ENCODE data around the gene GRAMD2B.
A peak's percentile ranks its signal among the peaks of the same experiment; 100 is the strongest.
"Not testable (repeated sequence)": the region's sequence is repeated elsewhere in the genome, so short reads cannot be mapped to it uniquely, and the experiment has no call there.

The GRAMD2B gene

GRCh38 chr5:126422994-126423788 is at the start of gene GRAMD2B:
Gene GRAMD2B, plus strand, starts transcription at chr5:126423409. Its CDS starts 198 bp downstream, at chr5:126423607.
- peak; percentile 89 for DNase-seq

GRCh38 chr5:126374109-126374416 is 49.1 kb upstream of the GRAMD2B start:
- DNase-seq: no peak

GRCh38 chr5:126376443-126376842 is 46.8 kb upstream of the GRAMD2B start:
- peak; percentile 41 for DNase-seq

- DNase-seq: no peak
Observed at GRCh38 chr5:126377424-126377823, 45.8 kb upstream of the GRAMD2B start.

GRCh38 chr5:126380316-126380715 is 42.9 kb upstream of the GRAMD2B start:
- not testable (repeated sequence) for DNase-seq

- DNase-seq: no peak
Observed at GRCh38 chr5:126383246-126383645, 40.0 kb upstream of the GRAMD2B start.

- DNase-seq: no peak
Observed at GRCh38 chr5:126383776-126384175, 39.4 kb upstream of the GRAMD2B start.

GRCh38 chr5:126384985-126385384 is 38.2 kb upstream of the GRAMD2B start:
- DNase-seq: no peak

- DNase-seq: no peak
Observed at GRCh38 chr5:126385524-126386502, 37.4 kb upstream of the GRAMD2B start.

- DNase-seq: no peak
Observed at GRCh38 chr5:126389179-126389578, 34.0 kb upstream of the GRAMD2B start.

- no peak for DNase-seq
Observed at GRCh38 chr5:126390051-126390450, 33.2 kb upstream of the GRAMD2B start.

- no peak for DNase-seq
Observed at GRCh38 chr5:126391386-126391785, 31.8 kb upstream of the GRAMD2B start.

GRCh38 chr5:126394211-126394788 is 28.9 kb upstream of the GRAMD2B start:
- no peak for DNase-seq

- DNase-seq: no peak
Observed at GRCh38 chr5:126395198-126395597, 28.0 kb upstream of the GRAMD2B start.

- DNase-seq: no peak
Observed at GRCh38 chr5:126395605-126396004, 27.6 kb upstream of the GRAMD2B start.

- not testable (repeated sequence) for DNase-seq
Observed at GRCh38 chr5:126396721-126397120, 26.5 kb upstream of the GRAMD2B start.

- DNase-seq: no peak
Observed at GRCh38 chr5:126398791-126399190, 24.4 kb upstream of the GRAMD2B start.

GRCh38 chr5:126400621-126401251 is 22.5 kb upstream of the GRAMD2B start:
- DNase-seq: no peak

GRCh38 chr5:126402621-126403555 is 20.3 kb upstream of the GRAMD2B start:
- DNase-seq: no peak

GRCh38 chr5:126403876-126404275 is 19.3 kb upstream of the GRAMD2B start:
- DNase-seq: no peak

- DNase-seq: no peak
Observed at GRCh38 chr5:126410623-126411022, 12.6 kb upstream of the GRAMD2B start.

GRCh38 chr5:126413856-126414255 is 9.4 kb upstream of the GRAMD2B start:
- DNase-seq: no peak
